Suprapubic skin (tissue), 4 donors: ENCODE data around the gene TOB2.

Experiments
- EP300 ChIP-seq: sonication (generic); formaldehyde crosslinking; IDR thresholded peaks from one replicate; pipeline ENCODE4 v1.6.1; 2017; ENCODE audit warnings: antibody characterized with exemption
- POLR2A ChIP-seq, 2 donors: fragments of 450-650 bp; IDR thresholded peaks; one replicate each; pipeline ENCODE4 v1.6.1; 2017; ENCODE audit warnings: antibody characterized with exemption in 2 of 2, mild to moderate bottlenecking in 2 of 2, moderate library complexity in 2 of 2
- POLR2AphosphoS5 ChIP-seq, 3 donors: sonication (generic); formaldehyde crosslinking; IDR thresholded peaks; one replicate each; pipeline ENCODE4 v1.6.1; 2017; ENCODE audit warnings: antibody characterized with exemption in 3 of 3
- TF ChIP-seq, protein P1 (sequence below), 2 donors: fragments of 200-600 bp in 1 of 2; fragments of 450-650 bp in 1 of 2; sonication (generic) in 1 of 2; IDR thresholded peaks; one replicate each; pipeline ENCODE4 v1.5.1; 2016 to 2019; ENCODE audit warnings: antibody characterized with exemption in 2 of 2, mild to moderate bottlenecking in 1 of 2, moderate library complexity in 1 of 2

DNA sequence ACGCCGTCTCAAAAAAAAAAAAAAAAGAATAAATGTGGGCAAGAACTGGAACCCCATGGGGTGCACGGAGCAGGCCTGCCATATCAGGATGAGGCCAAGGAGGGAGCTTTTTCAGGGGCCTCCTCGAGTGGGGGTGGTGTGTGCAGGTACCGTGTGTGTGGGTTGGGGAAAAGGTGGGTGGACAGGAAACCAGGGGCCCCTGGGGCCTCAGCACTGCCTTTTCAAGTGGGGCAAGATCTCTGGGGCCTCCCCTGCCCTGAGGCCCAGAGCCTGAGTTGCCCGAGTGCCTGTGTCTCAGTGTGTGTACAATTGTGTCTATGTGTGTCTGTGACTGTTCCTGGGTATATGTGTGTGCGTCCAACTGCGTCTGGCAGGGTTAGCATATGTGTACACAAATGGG lies 41.0 kb downstream of the TOB2 start:
- TF ChIP-seq, protein P1, sequence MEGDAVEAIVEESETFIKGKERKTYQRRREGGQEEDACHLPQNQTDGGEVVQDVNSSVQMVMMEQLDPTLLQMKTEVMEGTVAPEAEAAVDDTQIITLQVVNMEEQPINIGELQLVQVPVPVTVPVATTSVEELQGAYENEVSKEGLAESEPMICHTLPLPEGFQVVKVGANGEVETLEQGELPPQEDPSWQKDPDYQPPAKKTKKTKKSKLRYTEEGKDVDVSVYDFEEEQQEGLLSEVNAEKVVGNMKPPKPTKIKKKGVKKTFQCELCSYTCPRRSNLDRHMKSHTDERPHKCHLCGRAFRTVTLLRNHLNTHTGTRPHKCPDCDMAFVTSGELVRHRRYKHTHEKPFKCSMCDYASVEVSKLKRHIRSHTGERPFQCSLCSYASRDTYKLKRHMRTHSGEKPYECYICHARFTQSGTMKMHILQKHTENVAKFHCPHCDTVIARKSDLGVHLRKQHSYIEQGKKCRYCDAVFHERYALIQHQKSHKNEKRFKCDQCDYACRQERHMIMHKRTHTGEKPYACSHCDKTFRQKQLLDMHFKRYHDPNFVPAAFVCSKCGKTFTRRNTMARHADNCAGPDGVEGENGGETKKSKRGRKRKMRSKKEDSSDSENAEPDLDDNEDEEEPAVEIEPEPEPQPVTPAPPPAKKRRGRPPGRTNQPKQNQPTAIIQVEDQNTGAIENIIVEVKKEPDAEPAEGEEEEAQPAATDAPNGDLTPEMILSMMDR (IDR thresholded peaks at IDR 0.05): no peak
- TF ChIP-seq EP300: no peak
- TF ChIP-seq POLR2A (IDR thresholded peaks at IDR 0.05): no peak
- no peak for TF ChIP-seq POLR2AphosphoS5 (IDR thresholded peaks at IDR 0.05)
